Measurements from ENCODE around the gene KLF2.

Gene KLF2

DNA sequence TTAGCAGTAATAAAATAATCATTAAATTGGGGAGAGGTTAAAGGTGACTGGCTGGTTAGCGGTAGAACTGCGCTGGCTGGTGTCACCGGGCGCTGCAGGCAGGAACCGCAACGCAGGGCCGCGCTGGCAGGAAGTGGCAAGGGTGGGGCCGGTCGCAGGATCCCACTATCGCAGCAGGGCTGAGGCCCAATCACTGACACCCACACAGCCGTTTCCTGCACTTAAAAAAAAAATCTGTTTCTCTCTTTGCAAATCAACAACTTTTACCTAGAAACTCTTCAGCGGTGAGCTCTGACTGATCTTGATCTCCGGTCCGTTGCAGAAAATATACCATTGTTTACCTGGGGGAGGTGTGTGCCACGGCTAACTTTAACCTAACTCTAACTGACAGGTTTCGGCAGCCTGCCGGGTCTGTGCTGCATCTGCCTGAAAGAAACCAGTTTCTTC is 46.9 kb downstream of the KLF2 start:
- H3K9ac ChIP-seq (ENCODE audit: low read length) = no peak overlapping the region
- no peak overlapping the region for H3K27ac ChIP-seq (ENCODE audit: low read depth, low read length)
- H3K9me3 ChIP-seq (ENCODE audit: control insufficient read depth, insufficient read depth, low read depth, low read length) = no peaks in the 10 kb centered on the region
- no peak overlapping the region for H3K4me3 ChIP-seq (ENCODE audit: low read depth, low read length)
- peaks cover 41% of the 10 kb centered on the region for H3K36me3 ChIP-seq (ENCODE audit: control insufficient read depth, insufficient read depth, low read length)
- H3K4me1 ChIP-seq (ENCODE audit: control insufficient read depth, insufficient read depth, low read length) = no peaks in the 10 kb centered on the region; the same call in 1 of the 2 replicates
- no peaks in the 10 kb centered on the region for H3K27me3 ChIP-seq (ENCODE audit: control insufficient read depth, insufficient read depth, low read length)

DNA sequence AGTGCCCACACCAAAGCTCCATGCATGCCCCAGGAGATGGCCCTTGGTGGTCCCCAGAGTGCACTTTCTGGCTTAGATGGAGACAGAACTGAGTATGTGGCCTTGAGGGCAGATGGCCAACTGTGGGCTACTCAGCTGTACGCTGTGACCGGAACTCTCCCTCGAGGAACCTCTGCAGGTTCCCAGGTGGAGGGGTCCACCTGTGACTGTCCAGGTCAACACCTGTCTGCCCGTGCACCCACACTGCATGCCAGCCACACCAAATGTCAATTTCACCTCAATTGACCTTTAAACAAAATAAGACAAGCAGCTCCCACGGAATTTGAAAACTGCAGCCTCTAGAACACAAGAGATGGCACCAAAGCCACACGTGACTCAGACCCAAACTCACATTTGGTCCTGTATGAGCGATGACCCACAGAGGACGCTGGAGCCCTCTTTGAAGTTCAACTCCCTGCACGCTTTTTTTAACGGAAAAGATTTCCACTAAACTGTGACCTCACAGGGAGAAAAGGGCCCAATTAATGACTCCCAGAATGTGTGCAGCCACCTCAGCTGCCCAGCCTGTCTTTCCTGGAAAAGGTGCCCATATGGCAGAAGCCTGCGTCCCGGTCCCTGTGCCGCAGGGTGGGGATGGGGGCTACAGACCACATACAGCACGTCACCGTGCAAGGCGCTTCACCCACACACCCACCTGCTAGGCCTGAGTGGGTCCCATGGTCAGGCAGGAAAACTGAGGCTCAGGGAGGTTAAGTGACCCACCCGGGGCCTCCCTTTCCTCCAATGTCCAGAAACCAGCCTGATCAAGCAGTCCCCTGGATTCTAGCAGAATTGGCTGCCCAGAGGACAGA is 47.7 kb downstream of the KLF2 start:
- Histone ChIP-seq H3K4me1 (ENCODE audit: control insufficient read depth, insufficient read depth, low read length) (no peaks in the 10 kb centered on the region), H3K9me3 (ENCODE audit: control insufficient read depth, insufficient read depth, low read depth, low read length) (no peaks in the 10 kb centered on the region), H3K27ac (ENCODE audit: low read depth, low read length) (no peak overlapping the region), H3K36me3 (ENCODE audit: control insufficient read depth, insufficient read depth, low read length) (peaks cover 48% of the 10 kb centered on the region), H3K27me3 (ENCODE audit: control insufficient read depth, insufficient read depth, low read length) (no peaks in the 10 kb centered on the region), H3K9ac (ENCODE audit: low read length) (no peak overlapping the region), H3K4me3 (ENCODE audit: low read depth, low read length) (no peak overlapping the region)

DNA sequence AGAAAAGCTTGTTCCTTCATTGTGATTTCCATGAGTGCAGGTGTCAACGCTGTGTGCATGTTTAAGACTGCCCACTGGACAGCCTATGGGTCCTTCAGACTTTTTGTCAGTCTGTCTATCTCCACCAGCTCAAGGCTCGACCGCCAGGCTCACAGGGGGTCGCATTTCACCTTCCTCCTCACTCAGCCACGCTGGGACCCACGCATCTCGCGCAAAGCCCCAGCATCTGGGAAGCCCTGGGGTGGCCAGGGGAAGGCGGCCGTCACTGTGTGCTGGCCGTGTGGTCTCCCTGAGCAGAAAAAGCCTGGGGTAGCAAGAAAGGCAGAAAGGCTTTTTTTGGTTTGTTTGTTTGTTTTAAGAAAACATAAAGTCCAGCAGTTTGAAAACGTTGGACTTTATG is 48.5 kb downstream of the KLF2 start:
- Histone ChIP-seq H3K4me1 (ENCODE audit: control insufficient read depth, insufficient read depth, low read length) (no peaks in the 10 kb centered on the region), H3K9ac (ENCODE audit: low read length) (no peak overlapping the region), H3K27me3 (ENCODE audit: control insufficient read depth, insufficient read depth, low read length) (no peaks in the 10 kb centered on the region), H3K27ac (ENCODE audit: low read depth, low read length) (no peak overlapping the region), H3K9me3 (ENCODE audit: control insufficient read depth, insufficient read depth, low read depth, low read length) (no peaks in the 10 kb centered on the region), H3K36me3 (ENCODE audit: control insufficient read depth, insufficient read depth, low read length) (peaks cover 53% of the 10 kb centered on the region), H3K4me3 (ENCODE audit: low read depth, low read length) (no peak overlapping the region)

DNA sequence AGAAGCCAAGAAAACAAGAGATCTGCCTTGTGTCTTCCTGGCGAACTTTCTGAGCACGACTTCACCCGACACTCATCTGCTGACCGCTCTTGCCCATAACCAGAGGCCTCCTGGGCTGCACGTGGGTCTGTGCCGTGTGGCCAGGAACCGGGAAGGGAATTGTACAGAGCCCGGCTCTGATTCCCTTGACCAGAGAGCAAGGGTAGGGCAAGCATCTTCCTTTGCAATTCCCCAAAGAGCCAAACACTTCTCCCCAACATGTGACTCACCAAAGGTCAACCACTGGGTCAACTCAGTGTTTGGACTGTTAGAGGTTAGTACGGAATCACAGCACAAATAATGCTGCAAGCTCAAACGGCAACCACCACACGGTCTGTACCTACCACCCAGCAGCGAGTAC is 48.9 kb downstream of the KLF2 start:
- Histone ChIP-seq H3K4me1 (ENCODE audit: control insufficient read depth, insufficient read depth, low read length) (no peaks in the 10 kb centered on the region), H3K9ac (ENCODE audit: low read length) (no peak overlapping the region), H3K36me3 (ENCODE audit: control insufficient read depth, insufficient read depth, low read length) (peaks cover 53% of the 10 kb centered on the region), H3K27ac (ENCODE audit: low read depth, low read length) (no peak overlapping the region), H3K9me3 (ENCODE audit: control insufficient read depth, insufficient read depth, low read depth, low read length) (no peaks in the 10 kb centered on the region), H3K4me3 (ENCODE audit: low read depth, low read length) (no peak overlapping the region), H3K27me3 (ENCODE audit: control insufficient read depth, insufficient read depth, low read length) (no peaks in the 10 kb centered on the region)

DNA sequence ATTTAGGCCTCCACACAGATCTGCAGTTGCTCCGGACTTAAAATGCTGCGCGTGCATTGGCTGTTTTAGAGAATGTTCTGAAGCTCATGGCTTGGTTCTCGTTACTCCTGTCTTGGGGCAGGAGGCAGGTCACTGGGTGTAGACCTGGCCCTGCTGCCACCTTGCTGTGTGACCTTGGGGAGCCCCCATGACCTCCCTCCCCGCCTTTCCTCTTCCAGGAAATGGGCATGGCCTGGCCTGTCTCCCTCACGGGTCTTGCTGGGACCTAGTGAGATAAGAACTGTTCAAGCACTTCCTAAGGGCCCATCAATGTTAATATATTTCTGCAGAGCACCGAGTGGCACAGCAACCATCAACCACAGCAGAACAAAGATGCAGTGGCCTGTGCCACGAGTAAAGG is 49.4 kb downstream of the KLF2 start:
- H3K27me3 ChIP-seq (ENCODE audit: control insufficient read depth, insufficient read depth, low read length) = no peaks in the 10 kb centered on the region
- H3K4me3 ChIP-seq (ENCODE audit: low read depth, low read length) = no peak overlapping the region
- peaks cover 53% of the 10 kb centered on the region for H3K36me3 ChIP-seq (ENCODE audit: control insufficient read depth, insufficient read depth, low read length)
- H3K9me3 ChIP-seq (ENCODE audit: control insufficient read depth, insufficient read depth, low read depth, low read length) = no peaks in the 10 kb centered on the region
- H3K4me1 ChIP-seq (ENCODE audit: control insufficient read depth, insufficient read depth, low read length) = no peaks in the 10 kb centered on the region
- no peak overlapping the region for H3K9ac ChIP-seq (ENCODE audit: low read length)
- H3K27ac ChIP-seq (ENCODE audit: low read depth, low read length) = no peak overlapping the region

DNA sequence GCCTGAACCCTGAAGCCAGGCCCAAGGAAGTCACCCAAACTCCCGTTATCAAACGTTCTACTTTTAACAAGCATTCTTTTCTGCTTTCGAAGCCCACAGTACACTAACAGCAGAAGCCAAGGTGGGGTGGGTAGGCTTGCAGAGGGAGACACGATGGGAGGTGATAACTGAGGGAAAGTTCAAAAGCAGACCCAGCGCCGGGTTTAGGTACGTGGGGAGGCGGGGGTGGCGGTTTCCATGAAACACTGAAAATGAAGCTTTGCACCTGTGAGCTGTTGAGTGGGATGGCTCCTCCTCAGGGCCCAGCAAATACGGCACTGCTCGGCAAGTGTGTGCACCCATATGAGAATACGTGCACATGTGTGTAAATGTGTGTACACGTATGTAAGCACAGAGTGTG is 49.8 kb downstream of the KLF2 start:
- H3K4me1 ChIP-seq (ENCODE audit: control insufficient read depth, insufficient read depth, low read length) = no peaks in the 10 kb centered on the region
- H3K9me3 ChIP-seq (ENCODE audit: control insufficient read depth, insufficient read depth, low read depth, low read length) = no peaks in the 10 kb centered on the region
- H3K4me3 ChIP-seq (ENCODE audit: low read depth, low read length) = no peak overlapping the region
- no peaks in the 10 kb centered on the region for H3K27me3 ChIP-seq (ENCODE audit: control insufficient read depth, insufficient read depth, low read length)
- no peak overlapping the region for H3K9ac ChIP-seq (ENCODE audit: low read length)
- H3K27ac ChIP-seq (ENCODE audit: low read depth, low read length) = no peak overlapping the region
- peaks cover 53% of the 10 kb centered on the region for H3K36me3 ChIP-seq (ENCODE audit: control insufficient read depth, insufficient read depth, low read length)

DNA sequence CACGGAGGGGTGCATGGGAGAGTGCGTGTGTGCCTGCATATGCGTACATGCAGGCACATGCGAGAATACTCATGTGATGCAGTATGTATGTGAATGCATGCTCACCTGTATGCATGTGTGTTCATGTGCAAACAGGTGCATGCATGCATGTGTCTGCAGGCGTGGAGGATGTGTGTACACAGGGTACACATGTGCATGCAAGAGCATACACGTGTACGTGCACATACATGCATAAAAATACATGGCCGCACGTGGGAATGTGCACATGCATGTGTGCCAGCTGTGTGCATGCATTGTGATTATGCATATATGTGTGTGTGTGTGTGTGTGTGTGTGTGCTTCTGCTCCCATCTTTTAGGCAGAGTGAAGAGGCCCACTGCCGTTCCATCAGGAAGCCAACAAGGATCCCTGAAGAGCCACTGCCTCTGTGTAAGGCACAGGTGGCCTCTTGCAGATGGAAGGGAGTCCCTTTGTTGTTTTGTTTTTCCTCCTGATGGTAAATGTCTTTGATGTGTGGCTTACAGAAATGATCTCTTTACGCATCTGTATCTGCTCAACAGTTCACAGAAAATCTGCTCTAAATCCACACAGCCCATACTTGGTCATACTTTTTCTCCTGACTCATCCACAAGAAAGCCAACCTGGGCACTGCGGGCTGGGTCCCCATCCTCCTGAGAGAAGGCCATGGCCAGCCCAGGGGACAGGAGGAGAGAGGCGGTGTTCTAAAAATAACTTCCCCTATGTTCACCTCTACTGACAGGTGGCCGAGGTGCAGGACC is 50.7 kb downstream of the KLF2 start:
- no peaks in the 10 kb centered on the region for H3K4me1 ChIP-seq (ENCODE audit: control insufficient read depth, insufficient read depth, low read length)
- peaks cover 53% of the 10 kb centered on the region for H3K36me3 ChIP-seq (ENCODE audit: control insufficient read depth, insufficient read depth, low read length)
- no peaks in the 10 kb centered on the region for H3K27me3 ChIP-seq (ENCODE audit: control insufficient read depth, insufficient read depth, low read length)
- H3K9me3 ChIP-seq (ENCODE audit: control insufficient read depth, insufficient read depth, low read depth, low read length) = no peaks in the 10 kb centered on the region
- H3K9ac ChIP-seq (ENCODE audit: low read length) = no peak overlapping the region
- no peak overlapping the region for H3K4me3 ChIP-seq (ENCODE audit: low read depth, low read length)
- no peak overlapping the region for H3K27ac ChIP-seq (ENCODE audit: low read depth, low read length)

DNA sequence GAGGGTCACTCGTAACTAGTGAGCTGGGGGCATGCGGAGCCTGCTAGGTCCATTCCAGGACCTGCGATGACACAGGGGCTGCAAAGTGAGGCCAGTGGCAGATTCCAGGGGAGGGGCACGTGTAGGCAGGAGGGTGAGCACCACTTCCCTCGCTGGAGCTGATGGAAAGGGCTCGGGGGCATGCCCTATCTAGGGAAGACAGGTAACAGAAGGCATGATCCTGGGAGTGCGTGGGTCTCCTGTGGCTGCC is 51.2 kb downstream of the KLF2 start:
- Histone ChIP-seq H3K9ac (ENCODE audit: low read length) (no peak overlapping the region), H3K27ac (ENCODE audit: low read depth, low read length) (no peak overlapping the region), H3K36me3 (ENCODE audit: control insufficient read depth, insufficient read depth, low read length) (peaks cover 53% of the 10 kb centered on the region), H3K9me3 (ENCODE audit: control insufficient read depth, insufficient read depth, low read depth, low read length) (no peaks in the 10 kb centered on the region), H3K4me3 (ENCODE audit: low read depth, low read length) (no peak overlapping the region), H3K4me1 (ENCODE audit: control insufficient read depth, insufficient read depth, low read length) (no peaks in the 10 kb centered on the region), H3K27me3 (ENCODE audit: control insufficient read depth, insufficient read depth, low read length) (no peaks in the 10 kb centered on the region)

DNA sequence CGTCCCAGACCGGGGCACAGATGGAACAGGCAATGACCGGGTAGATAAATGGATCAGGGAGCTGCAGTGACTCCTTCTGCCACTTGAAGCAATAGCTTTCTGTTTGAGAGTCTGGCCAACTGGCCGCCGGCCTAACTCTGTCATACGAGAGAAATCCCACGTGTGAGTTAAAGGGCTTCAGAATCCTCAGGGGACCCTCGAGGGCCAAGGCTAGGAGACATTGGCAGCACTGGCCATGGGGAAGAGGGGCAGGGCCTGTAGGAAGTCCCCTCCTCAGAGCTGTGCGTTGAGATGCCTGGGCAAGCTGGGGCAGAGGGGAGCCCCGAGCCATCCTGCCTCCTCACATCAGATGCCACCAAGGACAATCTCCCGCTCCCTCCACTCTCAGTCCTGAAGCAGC is 51.6 kb downstream of the KLF2 start:
- Histone ChIP-seq H3K4me1 (ENCODE audit: control insufficient read depth, insufficient read depth, low read length) (no peaks in the 10 kb centered on the region), H3K36me3 (ENCODE audit: control insufficient read depth, insufficient read depth, low read length) (peaks cover 49% of the 10 kb centered on the region), H3K9me3 (ENCODE audit: control insufficient read depth, insufficient read depth, low read depth, low read length) (no peaks in the 10 kb centered on the region), H3K4me3 (ENCODE audit: low read depth, low read length) (no peak overlapping the region), H3K27ac (ENCODE audit: low read depth, low read length) (no peak overlapping the region), H3K9ac (ENCODE audit: low read length) (no peak overlapping the region), H3K27me3 (ENCODE audit: control insufficient read depth, insufficient read depth, low read length) (no peaks in the 10 kb centered on the region)

DNA sequence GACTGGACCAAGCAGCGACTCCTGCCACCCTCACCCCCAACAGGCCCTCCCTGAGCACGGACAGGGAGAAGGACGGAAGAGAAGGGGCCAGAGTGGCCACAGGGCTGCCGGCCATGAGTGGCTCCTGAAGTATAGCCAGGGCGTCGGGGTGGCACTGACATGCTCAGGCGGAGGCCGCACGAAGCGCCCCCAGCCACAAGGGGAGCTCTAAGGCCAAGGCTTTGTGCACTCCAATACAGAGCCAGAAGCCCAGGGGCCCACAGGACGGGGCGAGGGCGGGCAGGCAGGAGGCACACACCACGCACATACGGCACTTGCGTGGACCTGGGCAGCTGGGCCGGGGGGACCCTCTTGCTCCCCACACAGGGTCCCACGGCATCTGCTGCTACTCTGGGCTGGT is 52.0 kb downstream of the KLF2 start:
- Histone ChIP-seq H3K4me3 (ENCODE audit: low read depth, low read length) (no peak overlapping the region), H3K27ac (ENCODE audit: low read depth, low read length) (no peak overlapping the region)

DNA sequence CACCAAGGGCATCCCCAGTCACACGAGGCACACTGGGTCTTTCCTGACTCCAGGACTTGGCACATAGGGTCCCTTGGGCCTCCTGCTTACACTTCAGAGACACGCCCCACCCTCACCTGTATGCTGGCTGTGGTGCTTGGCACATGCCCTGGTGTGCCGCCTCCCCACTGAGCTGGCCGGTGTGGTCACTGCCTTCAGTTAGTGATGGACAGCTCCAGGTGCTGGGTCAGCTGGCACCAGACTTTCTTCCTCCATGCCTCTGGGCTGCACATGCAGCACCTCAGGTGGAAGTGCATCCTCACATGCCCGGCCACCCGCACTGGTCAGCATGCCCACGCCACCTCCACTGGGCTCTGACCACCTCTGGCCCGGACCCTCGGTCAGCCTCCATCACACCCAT is 52.9 kb downstream of the KLF2 start:
- H3K36me3 ChIP-seq (ENCODE audit: control insufficient read depth, insufficient read depth, low read length) = peaks cover 52% of the 10 kb centered on the region
- H3K9me3 ChIP-seq (ENCODE audit: control insufficient read depth, insufficient read depth, low read depth, low read length) = no peaks in the 10 kb centered on the region
- H3K27me3 ChIP-seq (ENCODE audit: control insufficient read depth, insufficient read depth, low read length) = no peaks in the 10 kb centered on the region
- no peak overlapping the region for H3K9ac ChIP-seq (ENCODE audit: low read length)
- no peaks in the 10 kb centered on the region for H3K4me1 ChIP-seq (ENCODE audit: control insufficient read depth, insufficient read depth, low read length)
- H3K4me3 ChIP-seq (ENCODE audit: low read depth, low read length) = no peak overlapping the region
- no peak overlapping the region for H3K27ac ChIP-seq (ENCODE audit: low read depth, low read length)

More for the DNA sequence above, 52.0 kb downstream of the KLF2 start:
- no peaks in the 10 kb centered on the region for H3K9me3 ChIP-seq (ENCODE audit: control insufficient read depth, insufficient read depth, low read depth, low read length)
- no peaks in the 10 kb centered on the region for H3K4me1 ChIP-seq (ENCODE audit: control insufficient read depth, insufficient read depth, low read length)
- no peak overlapping the region for H3K9ac ChIP-seq (ENCODE audit: low read length)
- peaks cover 51% of the 10 kb centered on the region for H3K36me3 ChIP-seq (ENCODE audit: control insufficient read depth, insufficient read depth, low read length)
- no peaks in the 10 kb centered on the region for H3K27me3 ChIP-seq (ENCODE audit: control insufficient read depth, insufficient read depth, low read length)

All from HUES6 (cell line).